ENCODE measurements around the gene LRRC17. TPM values are rescaled to one million over a fixed set of nuclear protein-coding genes. Genes with fewer than 3 reads are reported as not detected.

LRRC17 gene
- total and polyA plus RNA-seq, 2 of the 4 experiments (the other 2 are of a cell fraction): 250 to 280 TPM

DNA sequence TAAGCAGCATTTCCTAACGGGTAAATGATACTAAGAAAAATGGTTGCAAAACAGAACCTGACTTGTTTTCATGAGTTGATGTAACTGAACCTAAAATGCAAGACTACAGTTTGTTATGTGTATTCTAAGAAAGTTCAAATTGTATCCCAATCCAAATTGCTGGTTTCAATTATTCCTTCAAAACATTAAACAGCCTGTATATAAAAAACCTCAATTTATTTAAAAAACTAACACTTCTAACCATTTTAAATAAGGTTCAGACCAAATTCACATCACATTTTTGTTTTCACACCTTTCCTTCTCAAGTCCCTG, 80.9 kb downstream of the LRRC17 start:
- POLR2A ChIA-PET (ENCODE audit: unreplicated experiment): no interaction called here
- in situ Hi-C loops (cut with MboI; ENCODE audit: low sequenced_read_pairs): no loop called here
- Histone ChIP-seq H2BK20ac (ENCODE audit: low read depth, low read length) (0 out of 2 replicates have a peak overlapping the region, but pooled peaks have one; percentile 57), H2BK5ac (ENCODE audit: low read depth, low read length, poor library complexity, severe bottlenecking) (peak overlapping the region; percentile 86), H3K9ac (ENCODE audit: low read depth, low read length) (no peak overlapping the region), H3K56ac (ENCODE audit: extremely low read depth, insufficient read depth, low read length) (no peak overlapping the region), H2AK9ac (replicated peaks; ENCODE audit: low read depth, low read length, poor library complexity) (no peak overlapping the region), H3K4me3 (ENCODE audit: insufficient read depth, low read depth, low read length) (no peak overlapping the region), H3K4me1 (ENCODE audit: control insufficient read depth, insufficient read depth, low read length) (peaks cover 18% of the 10 kb centered on the region), H3K36me3 (ENCODE audit: control insufficient read depth, insufficient read depth, low read length) (no peaks in the 10 kb centered on the region), H3K27ac (ENCODE audit: insufficient read depth, low read length) (no peak overlapping the region), H4K20me1 (ENCODE audit: insufficient read depth, low read length) (no peaks in the 10 kb centered on the region), H3K23ac (ENCODE audit: low read depth, low read length) (no peak overlapping the region), H2AK5ac (ENCODE audit: low read depth, low read length) (no peak overlapping the region), H4K5ac (ENCODE audit: low read depth, low read length) (no peak overlapping the region), H3K9me3 (ENCODE audit: control insufficient read depth, insufficient read depth, low read length) (no peaks in the 10 kb centered on the region), H3K27me3 (ENCODE audit: control insufficient read depth, insufficient read depth, low read length) (no peaks in the 10 kb centered on the region), H2BK120ac (ENCODE audit: low read depth, low read length) (0 out of 2 replicates have a peak overlapping the region, but pooled peaks have one; percentile 68), H3K14ac (replicated peaks; ENCODE audit: low read depth, low read length) (no peak overlapping the region), H3K4ac (ENCODE audit: low read depth, low read length) (peak overlapping the region; percentile 26; the same call in 1 of the 2 replicates), H3K18ac (ENCODE audit: low read depth, low read length) (peak overlapping the region; percentile 24; the same call in 1 of the 2 replicates), H4K8ac (ENCODE audit: low read depth in 2 of 2, low read length in 2 of 2) (no peak overlapping the region), H2AFZ (replicated peaks; ENCODE audit: low read length, poor library complexity) (no peak overlapping the region), H3K4me2 (ENCODE audit: low read depth, low read length) (no peak overlapping the region; the same call in 1 of the 2 replicates), H2BK15ac (ENCODE audit: low read depth, low read length) (no peak overlapping the region), H3K79me1 (ENCODE audit: low read depth in 1 of 2, low read length in 2 of 2) (no peaks in the 10 kb centered on the region), H4K91ac (ENCODE audit: insufficient read depth, low read depth, low read length) (no peak overlapping the region), H3K9me1 (ENCODE audit: insufficient read depth, low read length) (peaks cover 12% of the 10 kb centered on the region)
- no CpG with 5 or more reads among the region's 1 CpG for WGBS, 2 experiments (ENCODE audit: extremely low coverage in 2 of 2, insufficient read length in 1 of 2)
- intact Hi-C loops (cut with micrococcal nuclease): no loop called here
- dilution Hi-C loops (cut with HindIII; ENCODE audit: low sequenced_read_pairs, unreplicated experiment): no loop called here
- DNase-seq (no peak), ATAC-seq (ENCODE audit: low read depth) (no peak)
- BruUV-seq (replicated peaks): no TSS peak
- CTCF ChIA-PET: interaction anchor here (0.6 kb wide), 1 partner anchor 1493 kb away, joined by 4 read pairs; no protein-coding TSS in a partner anchor
- TF ChIP-seq SMC3 (IDR thresholded peaks at IDR 0.05; ENCODE audit: low read depth, low read length): no peak
- TF ChIP-seq MAZ (IDR thresholded peaks at IDR 0.05; ENCODE audit: borderline replicate concordance, low read depth, low read length): no peak
- TF ChIP-seq MAFK (IDR thresholded peaks at IDR 0.05; ENCODE audit: low read depth, low read length): no peak
- TF ChIP-seq, protein P1, sequence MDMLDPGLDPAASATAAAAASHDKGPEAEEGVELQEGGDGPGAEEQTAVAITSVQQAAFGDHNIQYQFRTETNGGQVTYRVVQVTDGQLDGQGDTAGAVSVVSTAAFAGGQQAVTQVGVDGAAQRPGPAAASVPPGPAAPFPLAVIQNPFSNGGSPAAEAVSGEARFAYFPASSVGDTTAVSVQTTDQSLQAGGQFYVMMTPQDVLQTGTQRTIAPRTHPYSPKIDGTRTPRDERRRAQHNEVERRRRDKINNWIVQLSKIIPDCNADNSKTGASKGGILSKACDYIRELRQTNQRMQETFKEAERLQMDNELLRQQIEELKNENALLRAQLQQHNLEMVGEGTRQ (IDR thresholded peaks at IDR 0.05; ENCODE audit: low read depth, low read length): no peak
- no peak for TF ChIP-seq BHLHE40 (IDR thresholded peaks at IDR 0.05; ENCODE audit: low read depth, low read length)
- TF ChIP-seq, protein P2, sequence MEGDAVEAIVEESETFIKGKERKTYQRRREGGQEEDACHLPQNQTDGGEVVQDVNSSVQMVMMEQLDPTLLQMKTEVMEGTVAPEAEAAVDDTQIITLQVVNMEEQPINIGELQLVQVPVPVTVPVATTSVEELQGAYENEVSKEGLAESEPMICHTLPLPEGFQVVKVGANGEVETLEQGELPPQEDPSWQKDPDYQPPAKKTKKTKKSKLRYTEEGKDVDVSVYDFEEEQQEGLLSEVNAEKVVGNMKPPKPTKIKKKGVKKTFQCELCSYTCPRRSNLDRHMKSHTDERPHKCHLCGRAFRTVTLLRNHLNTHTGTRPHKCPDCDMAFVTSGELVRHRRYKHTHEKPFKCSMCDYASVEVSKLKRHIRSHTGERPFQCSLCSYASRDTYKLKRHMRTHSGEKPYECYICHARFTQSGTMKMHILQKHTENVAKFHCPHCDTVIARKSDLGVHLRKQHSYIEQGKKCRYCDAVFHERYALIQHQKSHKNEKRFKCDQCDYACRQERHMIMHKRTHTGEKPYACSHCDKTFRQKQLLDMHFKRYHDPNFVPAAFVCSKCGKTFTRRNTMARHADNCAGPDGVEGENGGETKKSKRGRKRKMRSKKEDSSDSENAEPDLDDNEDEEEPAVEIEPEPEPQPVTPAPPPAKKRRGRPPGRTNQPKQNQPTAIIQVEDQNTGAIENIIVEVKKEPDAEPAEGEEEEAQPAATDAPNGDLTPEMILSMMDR (conservative IDR thresholded peaks at IDR 0.05; ENCODE audit: low read depth, low read length): no peak
- peak; percentile 39; the same call in 1 of the 2 replicates for TF ChIP-seq CEBPB (IDR thresholded peaks at IDR 0.05; ENCODE audit: low read depth, low read length)

Measured in IMR-90 (cell line).